HCT116 (cell line): ENCODE results near the gene RPL27.

Source experiments
- ATF3 ChIP-seq: IDR thresholded peaks from 2 replicates; pipeline ENCODE4 v1.6.1; 2012
- CEBPB ChIP-seq: IDR thresholded peaks from 2 replicates; pipeline ENCODE4 v1.6.1; 2012; ENCODE audit warnings: low read depth
- CTCF ChIP-seq, 3 experiments: fragments of 200-600 bp in 1 of 3; sonication (generic) in 1 of 3; IDR thresholded peaks in 2 of 3; conservative IDR thresholded peaks in 1 of 3; 2 replicates each; pipeline ENCODE4 v1.5.1; 2012 to 2017; ENCODE audit warnings: low read depth in 2 of 3, low read length in 2 of 3, antibody characterized with exemption in 1 of 3, borderline replicate concordance in 1 of 3, control low read depth in 1 of 3, mild to moderate bottlenecking in 1 of 3, mixed read lengths in 1 of 3, mixed run types in 1 of 3, moderate library complexity in 1 of 3; ENCODE audit not compliant: insufficient read depth in 1 of 3
- EGR1 ChIP-seq: IDR thresholded peaks from 2 replicates; pipeline ENCODE4 v1.6.1; 2012; ENCODE audit warnings: low read depth
- ELF1 ChIP-seq: IDR thresholded peaks from 2 replicates; pipeline ENCODE4 v1.6.1; 2012; ENCODE audit warnings: low read depth, borderline replicate concordance
- EZH2 ChIP-seq: fragments of 200-600 bp; sonication (generic); IDR thresholded peaks from 2 replicates; pipeline ENCODE4 v1.6.1; 2017; ENCODE audit warnings: antibody characterized with exemption, mixed run types
- JUND ChIP-seq: IDR thresholded peaks from 2 replicates; pipeline ENCODE4 v1.6.1; 2012
- MAX ChIP-seq: IDR thresholded peaks from 2 replicates; pipeline ENCODE4 v1.6.1; 2012
- POLR2A ChIP-seq: IDR thresholded peaks from 2 replicates; pipeline ENCODE4 v1.7.0; 2011; ENCODE audit warnings: borderline replicate concordance; ENCODE audit not compliant: insufficient read depth, insufficient read length; ENCODE audit errors: extremely low read depth
- POLR2AphosphoS5 ChIP-seq: IDR thresholded peaks from 2 replicates; pipeline ENCODE4 v1.6.1; 2011; ENCODE audit warnings: mild to moderate bottlenecking, low read depth, low read length, moderate library complexity
- RAD21 ChIP-seq: IDR thresholded peaks from 2 replicates; pipeline ENCODE4 v1.6.1; 2012; ENCODE audit warnings: low read depth, mild to moderate bottlenecking
- SIN3A ChIP-seq: IDR thresholded peaks from 2 replicates; pipeline ENCODE4 v1.6.1; 2012; ENCODE audit warnings: low read depth
- SRF ChIP-seq: IDR thresholded peaks from 2 replicates; pipeline ENCODE4 v1.6.1; 2012; ENCODE audit warnings: low read depth
- YY1 ChIP-seq: IDR thresholded peaks from 2 replicates; pipeline ENCODE4 v1.6.1; 2011; ENCODE audit warnings: low read length, low read depth, moderate library complexity, mild to moderate bottlenecking; ENCODE audit not compliant: insufficient replicate concordance; ENCODE audit errors: extremely low read depth

- TF ChIP-seq CTCF (IDR thresholded peaks at IDR 0.05 in 2 of 3, conservative IDR thresholded peaks at IDR 0.05 in 1 of 3; ENCODE audit: borderline replicate concordance in 1 of 3, insufficient read depth in 1 of 3, low read depth in 2 of 3, low read length in 2 of 3), result no peak
- no peak for TF ChIP-seq JUND
- no peak for TF ChIP-seq POLR2AphosphoS5
- no peak for TF ChIP-seq SRF
- no peak for TF ChIP-seq EZH2
- TF ChIP-seq POLR2A, result no peak
- no peak for TF ChIP-seq ELF1
- TF ChIP-seq YY1, result no peak
- TF ChIP-seq SIN3A, result no peak
- TF ChIP-seq EGR1, result no peak
- TF ChIP-seq RAD21, result no peak
- no peak for TF ChIP-seq ATF3
- TF ChIP-seq MAX, result no peak
- TF ChIP-seq CEBPB, result no peak
Measured at GRCh38 chr17:42991471-42991870, 6.7 kb upstream of the RPL27 start.
